22Rv1 (cell line): Measurements from ENCODE around the gene TPST2.

Source experiments
- H3K27ac ChIP-seq: fragments of 450-650 bp; 2 replicates; pipeline ENCODE4 v1.5.1; 2017
- CTCF ChIP-seq: fragments of 450-650 bp; IDR thresholded peaks from 2 replicates; pipeline ENCODE4 v1.5.1; 2017; ENCODE audit warnings: mild to moderate bottlenecking
- ZFX ChIP-seq: fragments of 450-650 bp; IDR thresholded peaks from 2 replicates; pipeline ENCODE4 v1.6.1; 2017; ENCODE audit warnings: antibody characterized with exemption, borderline replicate concordance

TPST2 gene

GRCh38 chr22:26588729-26589366, 1.1 kb downstream of the TPST2 start:
- H3K27ac ChIP-seq = no peak overlapping the region
- TF ChIP-seq ZFX (no peak), CTCF (no peak)

- no peak overlapping the region for H3K27ac ChIP-seq
- TF ChIP-seq CTCF = no peak
Measured at GRCh38 chr22:26587991-26588613, 1.8 kb downstream of the TPST2 start.

GRCh38 chr22:26586556-26587325, 3.2 kb downstream of the TPST2 start:
- TF ChIP-seq ZFX (no peak), CTCF (no peak)
- H3K27ac ChIP-seq = no peak overlapping the region

GRCh38 chr22:26585104-26585790, 4.7 kb downstream of the TPST2 start:
- TF ChIP-seq ZFX (no peak), CTCF (no peak)
- H3K27ac ChIP-seq = no peak overlapping the region

- H3K27ac ChIP-seq = no peak overlapping the region
- no peak for TF ChIP-seq CTCF
- TF ChIP-seq ZFX = no peak
Measured at GRCh38 chr22:26584010-26584409, 5.9 kb downstream of the TPST2 start.

- H3K27ac ChIP-seq = no peak overlapping the region
- TF ChIP-seq ZFX = no peak
- no peak for TF ChIP-seq CTCF
Measured at GRCh38 chr22:26581633-26582168, 8.2 kb downstream of the TPST2 start.
